SU-DHL-6 (cell line): ENCODE results near the gene B4GALT3.
"Not testable (repeated sequence)": the region's sequence is repeated elsewhere in the genome, so short reads cannot be mapped to it uniquely, and the experiment has no call there.

Source experiments
- H2AFZ ChIP-seq: fragments of 200-600 bp; sonication (generic); 2 replicates; pipeline ENCODE4 v1.6.1; 2014; ENCODE audit warnings: low read depth, mild to moderate bottlenecking, moderate library complexity, mixed read lengths, antibody characterized with exemption, low read length; ENCODE audit not compliant: severe bottlenecking
- H3F3A ChIP-seq: fragments of 200-600 bp; shearing (Covaris generic); 2 replicates; pipeline ENCODE4 v1.6.0; 2016; ENCODE audit warnings: antibody characterized with exemption, mild to moderate bottlenecking; ENCODE audit not compliant: insufficient read depth
- H3K27ac ChIP-seq: fragments of 200-600 bp; sonication (generic); 2 replicates; pipeline ENCODE4 v1.5.1; 2016; ENCODE audit warnings: low read depth, mild to moderate bottlenecking, low read length, moderate library complexity, mixed read lengths
- H3K27me3 ChIP-seq: fragments of 200-600 bp; sonication (generic), shearing (Covaris generic); 2 replicates; pipeline ENCODE4 v1.6.0; 2014; ENCODE audit warnings: mild to moderate bottlenecking, low read length
- H3K36me3 ChIP-seq: fragments of 200-600 bp; sonication (generic); 2 replicates; pipeline ENCODE4 v1.6.1; 2014; ENCODE audit warnings: mild to moderate bottlenecking, low read length, mixed read lengths
- H3K4me2 ChIP-seq: fragments of 300-600, 200-600 bp; shearing (Covaris generic), sonication (generic); 2 replicates; pipeline ENCODE4 v1.6.0; 2014; ENCODE audit warnings: low read length, low read depth, mild to moderate bottlenecking; ENCODE audit not compliant: poor library complexity, severe bottlenecking
- H3K4me3 ChIP-seq: fragments of 200-600 bp; sonication (generic); 2 replicates; pipeline ENCODE4 v1.5.1; 2014; ENCODE audit warnings: antibody characterized with exemption, low read length, mild to moderate bottlenecking, mixed read lengths; ENCODE audit not compliant: insufficient read depth, poor library complexity, severe bottlenecking
- H3K79me2 ChIP-seq: fragments of 200-600 bp; sonication (generic); 2 replicates; pipeline ENCODE4 v1.6.1; 2014; ENCODE audit warnings: mild to moderate bottlenecking, low read length, moderate library complexity; ENCODE audit not compliant: insufficient read depth
- H3K9ac ChIP-seq: fragments of 200-600 bp; sonication (generic); 2 replicates; pipeline ENCODE4 v1.7.0; 2014; ENCODE audit warnings: mild to moderate bottlenecking, low read length
- H3K9me2 ChIP-seq: fragments of 200-600 bp; sonication (generic); replicated peaks from 2 replicates; pipeline ENCODE4 v1.6.1; 2014; ENCODE audit warnings: low read length; ENCODE audit not compliant: insufficient read depth
- H3K9me3 ChIP-seq: fragments of 200-600 bp; sonication (generic); 2 replicates; pipeline ENCODE4 v1.6.1; 2014; ENCODE audit warnings: low read length, mixed read lengths; ENCODE audit not compliant: insufficient read depth
- H4K20me1 ChIP-seq: fragments of 200-600 bp; sonication (generic); 2 replicates; pipeline ENCODE4 v1.6.1; 2014; ENCODE audit warnings: low read depth, mild to moderate bottlenecking, antibody characterized with exemption, low read length, moderate library complexity, mixed read lengths
- EZH2phosphoT487 ChIP-seq: fragments of 200-600 bp; sonication (generic), shearing (Covaris generic); conservative IDR thresholded peaks from 2 replicates; pipeline ENCODE4 v1.6.1; 2018; ENCODE audit warnings: mild to moderate bottlenecking, antibody characterized with exemption, low read length, moderate library complexity, mixed read lengths
- TF ChIP-seq, protein P1 (sequence below): fragments of 200-600 bp; sonication (generic); IDR thresholded peaks from one replicate; pipeline ENCODE4 v1.5.1; 2017; ENCODE audit warnings: antibody characterized with exemption, mild to moderate bottlenecking, low read length, moderate library complexity; ENCODE audit not compliant: insufficient read depth, poor library complexity, severe bottlenecking

Gene B4GALT3

DNA sequence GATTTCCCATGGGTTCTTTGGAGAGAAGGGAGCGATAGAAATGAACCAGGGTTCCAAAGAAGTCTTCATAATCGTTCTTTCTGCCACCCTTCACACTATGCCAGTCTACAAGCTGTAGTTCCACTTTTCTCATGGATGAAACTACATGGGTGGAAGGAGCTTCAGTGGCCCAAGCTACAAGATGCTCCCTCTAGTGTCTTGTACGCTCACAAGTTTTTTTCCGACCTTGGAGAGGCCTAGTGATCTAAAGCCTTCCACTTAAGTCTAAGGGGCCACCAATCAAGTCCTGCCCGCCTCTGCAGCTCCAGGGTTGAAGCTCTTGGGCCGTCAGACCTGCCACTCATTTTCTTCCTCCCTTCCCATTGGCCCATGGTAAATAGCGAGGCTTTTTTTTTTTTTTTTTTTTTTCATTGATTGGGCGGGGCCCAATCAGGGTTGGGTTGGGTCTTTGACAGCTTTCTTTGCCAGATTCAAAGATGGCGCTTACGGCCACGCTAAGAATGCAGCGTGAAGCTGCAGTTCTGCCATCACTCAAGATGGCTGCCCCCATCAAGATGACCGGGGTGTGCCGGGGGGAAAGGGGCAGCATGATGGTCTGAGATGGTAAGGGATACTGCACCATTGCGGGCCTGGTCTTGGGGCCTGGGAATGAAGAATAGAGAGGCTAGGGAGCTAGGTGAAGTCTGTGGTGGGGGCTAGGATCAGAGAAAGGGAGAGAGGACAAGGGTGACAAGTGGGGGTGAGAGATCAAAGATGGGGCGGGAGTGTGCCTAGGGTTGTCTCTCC lies 48.4 kb upstream of the B4GALT3 start, which contains the start of gene TOMM40L:
Gene TOMM40L (plus strand): TSS at position 527 of the 786 bp plus-strand sequence. CDS start 430 bp downstream, outside the sequence.
- H3K9me3 ChIP-seq, result no peaks in the 10 kb centered on the region
- H4K20me1 ChIP-seq, result no peaks in the 10 kb centered on the region
- H3K27ac ChIP-seq, result peak within 1 kb of the TSS; percentile 7; the same call in 1 of the 2 replicates

DNA sequence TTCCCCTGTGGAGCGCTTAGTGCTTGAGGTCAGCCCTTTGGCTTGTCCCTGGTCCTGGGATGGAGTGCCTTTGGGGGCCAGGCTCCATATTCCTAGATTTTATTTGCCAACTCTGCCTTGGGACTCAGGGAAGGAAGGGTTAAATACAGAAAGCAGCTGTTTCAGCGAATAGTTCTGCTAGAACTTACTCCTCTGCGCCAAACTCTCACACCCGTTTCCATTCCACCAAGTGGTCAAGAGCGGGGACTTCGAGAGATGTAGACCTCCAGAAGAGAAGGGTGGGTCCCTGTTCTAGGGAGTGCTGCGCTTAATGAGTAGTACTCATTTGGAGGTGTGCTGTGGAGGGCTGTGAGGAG lies 47.8 kb upstream of the B4GALT3 start:
- Histone ChIP-seq H3K4me2 (peak overlapping the region; percentile 30), H3K79me2 (no peaks in the 10 kb centered on the region), H3F3A (no peaks in the 10 kb centered on the region), H3K9me2 (no peaks in the 10 kb centered on the region), H3K4me3 (no peak overlapping the region), H4K20me1 (no peaks in the 10 kb centered on the region), H3K27me3 (no peaks in the 10 kb centered on the region), H2AFZ (peak overlapping the region; percentile 97), H3K36me3 (no peaks in the 10 kb centered on the region), H3K9ac (no peak overlapping the region), H3K27ac (no peak overlapping the region), H3K9me3 (no peaks in the 10 kb centered on the region)
- TF ChIP-seq, protein P1, sequence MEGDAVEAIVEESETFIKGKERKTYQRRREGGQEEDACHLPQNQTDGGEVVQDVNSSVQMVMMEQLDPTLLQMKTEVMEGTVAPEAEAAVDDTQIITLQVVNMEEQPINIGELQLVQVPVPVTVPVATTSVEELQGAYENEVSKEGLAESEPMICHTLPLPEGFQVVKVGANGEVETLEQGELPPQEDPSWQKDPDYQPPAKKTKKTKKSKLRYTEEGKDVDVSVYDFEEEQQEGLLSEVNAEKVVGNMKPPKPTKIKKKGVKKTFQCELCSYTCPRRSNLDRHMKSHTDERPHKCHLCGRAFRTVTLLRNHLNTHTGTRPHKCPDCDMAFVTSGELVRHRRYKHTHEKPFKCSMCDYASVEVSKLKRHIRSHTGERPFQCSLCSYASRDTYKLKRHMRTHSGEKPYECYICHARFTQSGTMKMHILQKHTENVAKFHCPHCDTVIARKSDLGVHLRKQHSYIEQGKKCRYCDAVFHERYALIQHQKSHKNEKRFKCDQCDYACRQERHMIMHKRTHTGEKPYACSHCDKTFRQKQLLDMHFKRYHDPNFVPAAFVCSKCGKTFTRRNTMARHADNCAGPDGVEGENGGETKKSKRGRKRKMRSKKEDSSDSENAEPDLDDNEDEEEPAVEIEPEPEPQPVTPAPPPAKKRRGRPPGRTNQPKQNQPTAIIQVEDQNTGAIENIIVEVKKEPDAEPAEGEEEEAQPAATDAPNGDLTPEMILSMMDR, result no peak
- TF ChIP-seq EZH2phosphoT487, result no peak

More for the DNA sequence above, 48.4 kb upstream of the B4GALT3 start, which contains the start of gene TOMM40L:
- Histone ChIP-seq H3F3A (no peaks in the 10 kb centered on the region), H3K36me3 (no peaks in the 10 kb centered on the region), H3K9me2 (no peaks in the 10 kb centered on the region), H3K9ac (peak within 1 kb of the TSS; percentile 66), H3K4me2 (peak within 1 kb of the TSS; percentile 78), H3K79me2 (no peaks in the 10 kb centered on the region), H3K4me3 (peak within 1 kb of the TSS; percentile 67), H3K27me3 (no peaks in the 10 kb centered on the region), H2AFZ (peak within 1 kb of the TSS; percentile 97)
- TF ChIP-seq, protein P1, result peak; percentile 81
- TF ChIP-seq EZH2phosphoT487, result no peak

DNA sequence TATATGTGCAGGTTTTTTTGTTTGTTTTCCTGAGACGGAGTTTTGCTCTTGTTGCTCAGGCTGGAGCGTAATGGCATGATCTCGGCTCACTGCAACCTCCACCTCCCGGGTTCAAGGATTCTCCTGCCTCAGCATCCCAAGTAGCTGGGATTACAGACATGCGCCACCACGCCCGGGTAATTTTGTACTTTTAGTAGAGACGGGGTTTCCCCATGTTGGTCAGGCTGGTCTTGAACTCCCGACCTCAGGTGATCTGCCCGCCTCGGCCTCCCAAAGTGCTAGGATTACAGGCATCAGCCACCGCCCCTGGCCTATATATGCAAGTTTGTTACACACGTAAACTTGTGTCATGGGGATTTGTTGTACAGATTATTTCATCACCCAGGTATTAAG lies 47.4 kb upstream of the B4GALT3 start:
- H3F3A ChIP-seq, H3K4me3 ChIP-seq, H3K27me3 ChIP-seq, H3K27ac ChIP-seq, H2AFZ ChIP-seq, H3K79me2 ChIP-seq, H3K9me3 ChIP-seq, H3K36me3 ChIP-seq, H3K9me2 ChIP-seq, H3K4me2 ChIP-seq, H3K9ac ChIP-seq, H4K20me1 ChIP-seq: not testable (repeated sequence)
